ENCODE measurements around the gene RNF213. TPM values are rescaled to one million over a fixed set of nuclear protein-coding genes. Genes with fewer than 3 reads are reported as not detected.

RNF213 gene
- polyA plus RNA-seq, 1 of the 3 experiments (the other 2 are of a cell fraction): 57.5 TPM

GRCh38 chr17:80316927-80317705 lies 56.5 kb downstream of the RNF213 start:
- no peak overlapping the region for H3K4me2 ChIP-seq
- peaks cover 8% of the 10 kb centered on the region; the same call in 1 of the 2 replicates for H3K79me2 ChIP-seq (ENCODE audit: insufficient read depth)
- H3K9ac ChIP-seq: no peak overlapping the region
- H3K4me3 ChIP-seq (ENCODE audit: low read depth in 2 of 2, low read length in 1 of 2): no peak overlapping the region
- no peak overlapping the region for H2AFZ ChIP-seq (ENCODE audit: low read depth)
- DNase-seq: no peak
- H3F3A ChIP-seq (replicated peaks; ENCODE audit: insufficient read depth): peaks cover 13% of the 10 kb centered on the region
- peaks cover 44 to 53% of the 10 kb centered on the region in 2 experiments for H3K36me3 ChIP-seq (replicated peaks in 1 of 2; ENCODE audit: control insufficient read depth in 1 of 2, insufficient read depth in 2 of 2, low read length in 1 of 2)
- ChIA-PET POLR2A (no interaction called here), CTCF (interaction anchor here (0.8 to 0.9 kb wide), 3 partner anchors 27 to 234 kb away, joined by 3 read pairs; no protein-coding TSS in a partner anchor)
- H3K27ac ChIP-seq (ENCODE audit: low read depth in 2 of 2, low read length in 1 of 2): no peak overlapping the region
- H3K9me2 ChIP-seq: no peaks in the 10 kb centered on the region
- TF ChIP-seq RCOR1 (IDR thresholded peaks at IDR 0.05; ENCODE audit: low read length): no peak
- WGBS (ENCODE audit: low lambda C conversion rate): 89% methylated on average over 26 of the region's 26 CpGs
- no peaks in the 10 kb centered on the region for H3K4me1 ChIP-seq (ENCODE audit: control insufficient read depth in 1 of 2, insufficient read depth in 2 of 2, low read depth in 1 of 2, low read length in 1 of 2)
- peaks cover 9% of the 10 kb centered on the region for H4K20me1 ChIP-seq (ENCODE audit: insufficient read depth)
- no peaks in the 10 kb centered on the region for H3K27me3 ChIP-seq (ENCODE audit: insufficient read depth)
- H3K9me3 ChIP-seq: no peaks in the 10 kb centered on the region

GRCh38 chr17:80317706-80317980 lies 57.0 kb downstream of the RNF213 start:
- H3K27ac ChIP-seq (ENCODE audit: low read depth in 2 of 2, low read length in 1 of 2): no peak overlapping the region
- H2AFZ ChIP-seq (ENCODE audit: low read depth): no peak overlapping the region
- no peak overlapping the region for H3K9ac ChIP-seq
- CTCF ChIA-PET: interaction anchor here (0.8 to 0.9 kb wide), 3 partner anchors 28 to 235 kb away, joined by 3 read pairs; no protein-coding TSS in a partner anchor
- H3K4me1 ChIP-seq (ENCODE audit: control insufficient read depth in 1 of 2, insufficient read depth in 2 of 2, low read depth in 1 of 2, low read length in 1 of 2): no peaks in the 10 kb centered on the region
- no peaks in the 10 kb centered on the region for H3K9me3 ChIP-seq
- WGBS (ENCODE audit: low lambda C conversion rate): 89% methylated on average over 5 of the region's 5 CpGs
- TF ChIP-seq EZH2phosphoT487 (IDR thresholded peaks at IDR 0.05; ENCODE audit: borderline replicate concordance, low read depth): no peak
- TF ChIP-seq MEF2A (IDR thresholded peaks at IDR 0.05; ENCODE audit: borderline replicate concordance, low read depth): no peak
- TF ChIP-seq USF2 (IDR thresholded peaks at IDR 0.05; ENCODE audit: borderline replicate concordance, low read depth, low read length): no peak
- no peak for TF ChIP-seq MAX (IDR thresholded peaks at IDR 0.05; ENCODE audit: low read depth)
- TF ChIP-seq FOXM1 (IDR thresholded peaks at IDR 0.05; ENCODE audit: low read depth): no peak
- H3K36me3 ChIP-seq (replicated peaks in 1 of 2; ENCODE audit: control insufficient read depth in 1 of 2, insufficient read depth in 2 of 2, low read length in 1 of 2): peaks cover 47 to 51% of the 10 kb centered on the region in 2 experiments
- H3K27me3 ChIP-seq (ENCODE audit: insufficient read depth): no peaks in the 10 kb centered on the region
- no peaks in the 10 kb centered on the region for H3K9me2 ChIP-seq
- peaks cover 6% of the 10 kb centered on the region; the same call in 1 of the 2 replicates for H3K79me2 ChIP-seq (ENCODE audit: insufficient read depth)
- peaks cover 9% of the 10 kb centered on the region for H4K20me1 ChIP-seq (ENCODE audit: insufficient read depth)
- peaks cover 13% of the 10 kb centered on the region for H3F3A ChIP-seq (replicated peaks; ENCODE audit: insufficient read depth)
- no peak overlapping the region for H3K4me2 ChIP-seq
- DNase-seq: no peak
- POLR2A ChIA-PET: no interaction called here
- H3K4me3 ChIP-seq (ENCODE audit: low read depth in 2 of 2, low read length in 1 of 2): no peak overlapping the region

GRCh38 chr17:80318166-80318565 lies 57.5 kb downstream of the RNF213 start:
- WGBS (ENCODE audit: low lambda C conversion rate): over 99% methylated on average over 6 of the region's 6 CpGs
- H3K36me3 ChIP-seq (replicated peaks in 1 of 2; ENCODE audit: control insufficient read depth in 1 of 2, insufficient read depth in 2 of 2, low read length in 1 of 2): peaks cover 47 to 52% of the 10 kb centered on the region in 2 experiments

More at GRCh38 chr17:80318166-80318565, 57.5 kb downstream of the RNF213 start:
- Histone ChIP-seq H3K4me3 (ENCODE audit: low read depth in 2 of 2, low read length in 1 of 2) (no peak overlapping the region), H4K20me1 (ENCODE audit: insufficient read depth) (peaks cover 9% of the 10 kb centered on the region), H2AFZ (ENCODE audit: low read depth) (no peak overlapping the region), H3K9me2 (no peaks in the 10 kb centered on the region), H3K9me3 (no peaks in the 10 kb centered on the region), H3K27ac (ENCODE audit: low read depth in 2 of 2, low read length in 1 of 2) (no peak overlapping the region), H3F3A (replicated peaks; ENCODE audit: insufficient read depth) (peaks cover 11% of the 10 kb centered on the region), H3K9ac (no peak overlapping the region), H3K4me2 (no peak overlapping the region), H3K79me2 (ENCODE audit: insufficient read depth) (peaks cover under 1% of the 10 kb centered on the region; the same call in 1 of the 2 replicates), H3K27me3 (ENCODE audit: insufficient read depth) (no peaks in the 10 kb centered on the region), H3K4me1 (ENCODE audit: control insufficient read depth in 1 of 2, insufficient read depth in 2 of 2, low read depth in 1 of 2, low read length in 1 of 2) (no peaks in the 10 kb centered on the region)
- ChIA-PET CTCF (interaction anchor here (0.8 to 0.9 kb wide), 3 partner anchors 28 to 235 kb away, joined by 3 read pairs; no protein-coding TSS in a partner anchor), POLR2A (no interaction called here)
- DNase-seq: no peak
- TF ChIP-seq YY1 (IDR thresholded peaks at IDR 0.05; ENCODE audit: low read depth): no peak
- TF ChIP-seq FOSL2 (IDR thresholded peaks at IDR 0.05; ENCODE audit: borderline replicate concordance, low read depth): no peak
- no peak for TF ChIP-seq NRF1 (IDR thresholded peaks at IDR 0.05; ENCODE audit: low read depth, low read length)
- TF ChIP-seq FOXM1 (IDR thresholded peaks at IDR 0.05; ENCODE audit: low read depth): no peak
- no peak for TF ChIP-seq RAD21 (IDR thresholded peaks at IDR 0.05; ENCODE audit: low read length)
- TF ChIP-seq NFIC (IDR thresholded peaks at IDR 0.05; ENCODE audit: borderline replicate concordance): no peak
- no peak for TF ChIP-seq TEAD4 (IDR thresholded peaks at IDR 0.05; ENCODE audit: borderline replicate concordance, insufficient read depth)
- TF ChIP-seq POLR2AphosphoS5 (IDR thresholded peaks at IDR 0.05; ENCODE audit: low read depth, low read length): no peak
- no peak for TF ChIP-seq USF1 (IDR thresholded peaks at IDR 0.05; ENCODE audit: borderline replicate concordance, low read depth)
- TF ChIP-seq MEF2A (IDR thresholded peaks at IDR 0.05; ENCODE audit: borderline replicate concordance, low read depth): no peak
- no peak for TF ChIP-seq RFX5 (IDR thresholded peaks at IDR 0.05; ENCODE audit: low read length)
- TF ChIP-seq ZBTB33 (IDR thresholded peaks at IDR 0.05; ENCODE audit: borderline replicate concordance, low read depth): no peak

Measured in SK-N-SH (cell line).